ENCODE measurements around the gene PLEKHG4.

DNA sequence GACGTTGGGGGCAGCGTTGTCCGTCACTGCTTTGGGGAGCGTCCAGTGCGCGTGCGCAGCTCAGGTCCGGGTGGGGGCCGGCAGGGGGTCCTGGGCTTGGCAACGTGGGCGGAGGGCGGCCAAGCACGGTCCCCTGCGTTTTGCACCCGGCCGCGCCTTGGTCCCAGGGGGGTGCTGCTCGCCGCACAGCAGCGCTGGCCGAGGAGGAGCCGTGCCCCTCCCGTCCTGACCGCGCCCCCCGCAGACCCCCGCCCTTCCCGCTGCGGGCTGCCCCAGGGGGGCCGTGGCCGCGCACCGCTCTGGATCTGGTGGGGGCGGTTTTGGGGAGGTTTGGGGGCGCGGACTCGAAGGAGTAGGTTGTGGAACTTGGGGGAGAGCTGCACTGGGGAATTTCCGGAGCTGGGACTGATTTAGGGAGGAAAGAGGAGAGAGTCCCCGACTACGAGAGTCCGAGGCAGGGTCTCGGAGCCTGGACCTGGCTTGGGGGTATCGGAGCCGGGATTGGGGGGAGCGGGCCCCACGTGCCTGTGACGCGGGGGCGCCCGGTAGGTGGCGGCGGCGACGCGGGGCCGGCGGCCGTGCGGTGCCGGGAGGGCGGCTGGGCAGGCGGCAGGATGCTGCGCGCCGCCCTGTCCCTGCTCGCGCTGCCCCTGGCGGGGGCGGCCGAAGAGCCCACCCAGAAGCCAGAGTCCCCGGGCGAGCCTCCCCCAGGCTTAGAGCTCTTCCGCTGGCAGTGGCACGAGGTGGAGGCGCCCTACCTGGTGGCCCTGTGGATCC, 30.7 kb upstream of the PLEKHG4 start, which contains the start of gene SLC9A5:
- TF ChIP-seq, protein P1, sequence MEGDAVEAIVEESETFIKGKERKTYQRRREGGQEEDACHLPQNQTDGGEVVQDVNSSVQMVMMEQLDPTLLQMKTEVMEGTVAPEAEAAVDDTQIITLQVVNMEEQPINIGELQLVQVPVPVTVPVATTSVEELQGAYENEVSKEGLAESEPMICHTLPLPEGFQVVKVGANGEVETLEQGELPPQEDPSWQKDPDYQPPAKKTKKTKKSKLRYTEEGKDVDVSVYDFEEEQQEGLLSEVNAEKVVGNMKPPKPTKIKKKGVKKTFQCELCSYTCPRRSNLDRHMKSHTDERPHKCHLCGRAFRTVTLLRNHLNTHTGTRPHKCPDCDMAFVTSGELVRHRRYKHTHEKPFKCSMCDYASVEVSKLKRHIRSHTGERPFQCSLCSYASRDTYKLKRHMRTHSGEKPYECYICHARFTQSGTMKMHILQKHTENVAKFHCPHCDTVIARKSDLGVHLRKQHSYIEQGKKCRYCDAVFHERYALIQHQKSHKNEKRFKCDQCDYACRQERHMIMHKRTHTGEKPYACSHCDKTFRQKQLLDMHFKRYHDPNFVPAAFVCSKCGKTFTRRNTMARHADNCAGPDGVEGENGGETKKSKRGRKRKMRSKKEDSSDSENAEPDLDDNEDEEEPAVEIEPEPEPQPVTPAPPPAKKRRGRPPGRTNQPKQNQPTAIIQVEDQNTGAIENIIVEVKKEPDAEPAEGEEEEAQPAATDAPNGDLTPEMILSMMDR (IDR thresholded peaks at IDR 0.05): peak; percentile 59
- no peak for TF ChIP-seq ZFX (IDR thresholded peaks at IDR 0.05; ENCODE audit: borderline replicate concordance)

Data from 22Rv1 (cell line).